ENCODE results near the gene PRDX1.
"Not testable (repeated sequence)": the region's sequence is repeated elsewhere in the genome, so short reads cannot be mapped to it uniquely, and the experiment has no call there.

PRDX1 gene

GRCh38 chr1:45467353-45467752, 54.3 kb downstream of the PRDX1 start:
- not testable (repeated sequence) for DNase-seq (ENCODE audit: extremely low read depth in 1 of 2, low read depth in 1 of 2)

DNA sequence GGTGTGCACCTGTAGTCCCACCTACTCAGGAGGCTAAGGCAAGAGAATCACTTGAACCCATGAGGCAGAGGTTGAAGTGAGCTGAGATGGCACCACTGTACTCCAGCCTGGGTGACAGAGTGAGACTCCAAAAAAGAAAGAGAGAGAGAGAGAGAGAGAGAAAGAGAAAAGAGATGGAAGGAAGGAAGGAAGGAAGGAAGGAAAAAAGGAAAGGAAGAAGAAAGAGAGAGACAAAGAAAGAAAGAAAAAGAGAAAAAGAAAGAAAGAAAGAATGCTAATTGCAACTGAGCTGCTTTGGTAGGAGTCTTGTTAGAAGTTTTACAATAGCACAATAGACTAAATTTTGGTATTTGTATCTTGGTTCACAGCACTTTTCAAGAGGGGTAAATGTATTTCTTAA, 56.4 kb downstream of the PRDX1 start:
- no peak for DNase-seq (ENCODE audit: extremely low read depth in 1 of 2, low read depth in 1 of 2)
